IPS DF 4.7 (cell line): ENCODE measurements around the gene NUMBL.
"Not testable (repeated sequence)": the region's sequence is repeated elsewhere in the genome, so short reads cannot be mapped to it uniquely, and the experiment has no call there.

Experiments
- DNase-seq: peaks from one replicate; pipeline ENCODE4 v3.0.0-alpha.2; 2013; ENCODE audit warnings: low spot score; ENCODE audit errors: extremely low read depth

Gene NUMBL

DNA sequence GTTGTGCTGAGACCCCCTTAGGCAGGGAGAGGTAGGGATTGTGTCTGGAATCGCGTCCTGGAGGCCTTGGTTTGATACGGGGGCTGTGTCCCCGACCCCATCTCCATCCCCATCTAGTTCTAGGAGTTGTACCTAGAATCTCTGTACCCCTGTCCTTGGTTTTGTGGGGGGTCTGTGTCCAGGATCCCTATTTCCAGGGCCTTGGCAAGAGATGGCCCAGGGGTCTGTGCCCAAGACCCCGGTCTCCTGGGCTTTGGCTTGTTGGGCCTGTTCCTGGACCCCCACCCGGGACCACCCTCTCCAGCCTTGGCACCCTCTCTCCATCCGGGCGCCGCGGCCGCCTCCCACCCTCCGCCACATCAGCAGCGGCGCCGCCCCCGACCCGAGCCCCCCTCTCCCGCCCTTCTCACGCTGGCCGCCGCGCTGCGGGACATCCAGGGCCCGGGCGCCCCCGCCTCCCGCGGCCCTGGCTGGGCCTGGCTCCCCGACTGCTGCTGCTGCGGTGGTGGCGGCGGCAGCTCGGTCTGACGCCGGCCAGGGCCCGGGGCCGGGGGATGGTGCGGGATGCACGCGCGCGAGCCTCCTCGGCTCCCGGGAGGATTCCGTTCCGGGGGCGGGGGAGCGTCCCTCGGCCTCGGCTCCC lies at the start of gene NUMBL:
Gene NUMBL, minus strand, starts transcription at position 602 of the 643 bp plus-strand sequence. Its CDS starts 168 bp downstream, at position 434.
- DNase-seq: no peak

GRCh38 chr19:40739030-40739839 lies 48.8 kb upstream of the NUMBL start:
- no peak for DNase-seq

GRCh38 chr19:40737102-40737644 lies 46.7 kb upstream of the NUMBL start:
- DNase-seq: no peak

GRCh38 chr19:40736661-40737060 lies 46.2 kb upstream of the NUMBL start:
- no peak for DNase-seq

DNA sequence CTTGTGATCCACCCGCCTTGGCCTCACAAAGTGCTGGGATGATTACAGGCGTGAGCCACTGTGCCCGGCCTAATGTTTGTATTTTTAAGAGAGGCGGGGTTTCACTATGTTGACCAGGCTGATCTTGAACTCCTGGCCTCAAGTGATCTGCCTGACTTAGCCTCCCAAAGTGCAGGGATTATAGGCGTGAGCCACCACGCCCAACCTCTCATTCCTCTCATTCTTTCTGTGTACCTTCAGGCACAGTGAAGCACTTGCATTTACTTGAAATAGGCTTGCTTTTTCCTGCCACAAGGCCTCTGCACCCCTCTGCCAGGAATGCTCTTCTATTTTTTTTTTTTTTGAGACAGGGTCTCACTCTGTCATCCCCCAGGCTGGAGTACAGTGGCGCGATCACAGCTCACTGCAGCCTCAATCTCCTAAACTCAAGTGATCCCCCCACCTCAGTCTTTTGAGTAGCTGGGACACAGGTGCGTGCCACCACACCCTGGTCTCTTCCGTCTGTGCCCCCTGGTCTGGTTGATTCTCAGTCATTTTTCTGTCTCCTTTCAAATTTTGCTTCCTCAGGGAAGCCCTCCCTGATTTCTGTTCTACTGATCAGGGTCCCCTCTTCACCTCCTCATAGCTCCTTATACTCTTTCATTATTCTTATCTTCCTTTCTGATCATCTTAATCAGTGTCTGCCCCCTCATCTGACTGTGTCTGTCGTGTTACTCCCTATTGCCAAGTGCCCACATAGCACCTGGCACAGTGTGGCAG lies 44.7 kb upstream of the NUMBL start:
- DNase-seq: no peak

- DNase-seq: no peak
Observed at GRCh38 chr19:40733149-40733548, 42.7 kb upstream of the NUMBL start.

GRCh38 chr19:40732304-40732703 lies 41.9 kb upstream of the NUMBL start:
- DNase-seq: not testable (repeated sequence)

- DNase-seq: not testable (repeated sequence)
Observed at GRCh38 chr19:40730065-40730464, 39.6 kb upstream of the NUMBL start.

DNA sequence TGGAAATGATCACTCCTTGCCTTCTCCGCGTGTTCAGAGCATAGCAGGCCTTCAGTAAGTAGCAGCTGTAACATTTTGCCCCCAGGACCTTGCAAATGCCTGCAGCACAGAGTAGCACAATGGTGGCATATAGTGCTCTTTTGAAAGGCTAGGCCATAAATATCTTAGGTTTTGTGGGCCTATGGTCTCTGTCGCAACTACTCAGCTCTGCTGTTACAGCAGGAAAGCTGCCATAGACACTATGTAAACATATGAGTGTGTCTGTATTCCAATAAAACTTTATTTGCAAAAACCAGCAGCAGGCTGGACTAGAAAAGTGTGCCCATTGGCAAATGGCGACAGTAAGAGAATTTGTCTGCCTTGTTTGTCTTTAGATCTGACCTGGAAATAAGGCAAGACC lies 35.8 kb upstream of the NUMBL start:
- no peak for DNase-seq

DNA sequence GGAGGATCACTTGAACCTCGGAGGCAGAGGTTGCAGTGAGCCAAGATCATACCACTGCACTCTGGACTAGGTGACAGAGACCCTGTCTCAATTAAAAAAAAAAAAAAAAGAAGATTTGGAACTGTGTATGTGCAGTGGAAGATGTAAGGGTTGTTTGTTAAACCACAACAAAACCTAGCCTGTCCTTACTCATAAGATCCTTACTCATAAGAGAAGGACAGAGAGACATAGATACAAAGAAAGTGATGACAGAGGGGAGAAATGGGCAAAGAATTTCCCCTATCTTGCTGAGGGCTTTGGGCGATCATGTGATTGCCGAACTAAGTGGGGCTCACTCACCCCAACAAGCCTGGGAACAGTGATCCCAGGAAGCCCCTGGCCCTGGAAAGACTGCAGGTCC lies 34.4 kb upstream of the NUMBL start:
- no peak for DNase-seq

DNA sequence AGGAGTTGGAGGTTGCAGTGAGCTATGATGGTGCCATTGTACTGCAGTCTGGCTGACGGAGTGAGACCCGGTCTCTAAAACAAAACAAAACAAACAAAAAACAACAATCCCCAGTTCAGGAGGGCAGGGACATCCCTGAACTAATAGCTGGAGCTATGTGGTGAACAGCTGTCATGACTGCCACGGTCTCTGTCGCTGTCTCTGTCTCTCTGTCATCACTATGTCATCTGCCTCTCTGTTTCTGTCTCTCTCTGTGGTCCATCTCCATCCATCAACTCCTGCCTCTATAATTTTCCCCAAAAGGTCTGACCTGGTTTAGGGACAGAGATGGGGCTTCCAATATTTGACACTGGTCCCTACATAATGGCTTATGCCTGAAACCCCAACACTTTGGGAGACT lies 33.9 kb upstream of the NUMBL start:
- no peak for DNase-seq

DNA sequence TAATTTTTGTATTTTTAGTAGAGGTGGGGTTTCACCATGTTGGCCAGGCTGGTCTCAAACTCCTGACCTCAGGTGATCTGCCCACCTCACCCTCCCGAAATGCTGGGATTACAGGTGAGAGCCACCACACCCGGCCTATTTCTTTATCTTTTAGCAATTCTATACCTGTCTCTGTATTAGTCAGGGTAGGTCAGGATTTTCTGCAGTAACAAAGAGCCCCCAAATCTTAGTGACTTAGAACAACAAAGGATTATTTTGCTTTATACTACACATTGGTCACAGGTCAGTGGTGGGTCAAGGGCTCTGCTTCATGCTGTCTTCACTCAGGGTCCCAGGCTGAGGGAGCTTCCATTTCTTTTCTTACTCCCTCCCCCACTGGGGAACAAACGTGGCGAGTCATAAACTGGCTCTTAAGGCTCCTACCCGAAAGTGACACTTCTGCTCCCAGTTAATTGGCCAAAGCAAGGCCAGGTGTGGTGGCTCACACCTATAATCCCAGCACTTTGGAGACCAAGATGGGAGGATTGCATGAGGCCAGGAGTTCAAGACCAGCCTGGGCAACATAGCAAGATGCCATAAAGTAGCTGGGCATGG lies 33.3 kb upstream of the NUMBL start:
- no peak for DNase-seq

GRCh38 chr19:40721936-40722661 lies 31.6 kb upstream of the NUMBL start:
- no peak for DNase-seq

DNA sequence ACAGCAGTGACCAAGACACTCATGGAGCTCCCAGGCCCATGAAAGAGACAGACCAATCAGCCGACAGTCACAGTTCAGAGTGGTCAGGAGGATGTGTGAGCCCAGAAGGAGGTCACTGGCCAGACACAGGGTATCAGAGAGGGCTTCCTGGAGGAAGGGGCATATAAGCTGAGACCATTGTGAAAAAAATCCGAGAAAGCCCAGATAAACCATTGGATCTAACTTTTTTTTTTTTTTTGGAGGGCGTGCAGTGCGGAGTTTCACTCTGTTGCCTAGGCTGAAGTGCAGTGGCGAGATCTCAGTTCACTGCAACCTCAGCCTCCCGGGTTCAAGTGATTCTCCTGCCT lies 30.7 kb upstream of the NUMBL start:
- DNase-seq: no peak

DNA sequence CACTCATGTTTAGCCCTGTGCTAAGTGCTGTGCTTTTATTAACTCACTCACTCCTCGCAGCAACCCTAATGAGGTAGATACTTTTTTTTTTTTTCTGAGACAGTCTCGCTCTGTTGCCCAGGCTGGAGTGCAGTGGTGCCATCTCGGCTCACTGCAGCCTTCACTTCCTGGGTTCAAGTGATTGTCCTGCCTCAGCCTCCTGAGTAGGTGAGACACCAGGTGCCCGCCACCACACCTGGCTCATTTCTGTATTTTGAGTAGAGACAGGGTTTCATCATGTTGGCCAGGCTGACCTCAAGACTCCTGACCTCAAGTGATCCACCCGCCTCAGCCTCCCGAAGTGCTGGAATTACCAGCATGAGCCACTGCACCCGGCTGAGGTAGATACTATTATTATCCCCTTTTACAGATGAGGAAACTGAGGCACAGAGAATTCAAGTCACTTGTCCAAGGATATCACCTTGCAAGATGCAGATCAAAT lies 29.0 kb upstream of the NUMBL start:
- DNase-seq: no peak

DNA sequence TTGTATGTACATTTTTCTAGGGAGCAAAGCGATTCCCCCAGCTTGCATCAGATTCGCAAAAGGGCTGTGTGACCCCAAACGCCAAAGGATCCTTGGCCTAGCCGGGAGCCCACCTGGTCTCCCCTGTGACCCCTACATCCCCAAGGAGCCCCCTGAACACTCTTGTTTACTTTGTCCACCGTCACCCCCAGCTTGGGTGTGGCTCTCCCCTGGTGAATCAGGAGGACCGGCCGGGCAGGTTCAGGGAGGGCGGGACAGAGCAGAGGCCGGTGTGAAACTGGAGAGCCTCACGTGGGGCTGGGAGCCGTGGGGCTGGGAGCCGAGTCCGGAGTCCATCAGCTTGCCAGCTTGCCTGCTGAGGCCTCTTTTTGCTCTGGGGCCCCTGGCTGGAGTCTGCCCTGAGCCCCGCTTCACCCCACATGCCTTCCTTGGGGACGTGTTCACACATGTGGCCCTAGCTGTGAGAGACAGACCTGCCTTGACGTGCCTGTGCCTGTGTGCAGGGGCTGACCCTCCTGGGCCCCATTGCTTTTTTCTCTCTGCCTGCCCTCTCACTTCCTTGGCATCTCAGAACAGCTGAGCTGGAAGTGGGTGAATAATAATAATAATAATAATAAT lies 28.4 kb upstream of the NUMBL start:
- DNase-seq: no peak

DNA sequence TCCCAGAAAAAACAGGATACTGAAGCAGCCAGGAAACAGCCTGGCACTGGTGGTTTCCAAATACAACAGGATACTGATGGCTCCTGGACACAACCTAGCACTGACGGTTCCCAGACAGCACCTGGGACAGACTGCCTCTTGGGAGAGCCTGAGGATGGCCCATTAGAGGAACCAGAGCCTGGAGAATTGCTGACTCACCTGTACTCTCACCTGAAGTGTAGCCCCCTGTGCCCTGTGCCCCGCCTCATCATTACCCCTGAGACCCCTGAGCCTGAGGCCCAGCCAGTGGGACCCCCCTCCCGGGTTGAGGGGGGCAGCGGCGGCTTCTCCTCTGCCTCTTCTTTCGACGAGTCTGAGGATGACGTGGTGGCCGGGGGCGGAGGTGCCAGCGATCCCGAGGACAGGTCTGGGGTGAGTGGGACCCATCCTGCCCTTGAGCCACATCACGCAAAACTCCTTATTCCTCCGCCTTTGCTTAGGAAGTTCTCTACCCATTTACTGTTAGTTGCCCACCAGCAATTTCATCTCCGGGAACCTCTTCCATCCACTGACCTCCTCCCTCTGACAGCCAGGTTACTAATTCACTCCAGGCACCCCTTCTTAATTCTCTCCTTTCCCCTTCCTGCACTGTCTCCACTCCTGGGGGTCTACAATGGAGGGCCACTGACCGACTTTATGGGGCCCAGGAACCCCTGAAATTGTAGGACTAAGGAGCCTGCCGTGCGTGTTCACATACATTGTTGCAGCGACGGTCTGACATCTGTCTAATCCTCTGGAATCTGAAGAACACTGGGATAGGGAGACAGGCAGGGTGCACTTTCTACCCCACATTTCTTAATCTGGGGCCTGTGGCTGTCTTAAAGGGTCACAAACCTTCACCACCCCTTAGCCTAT lies 27.7 kb upstream of the NUMBL start:
- DNase-seq: no peak

DNA sequence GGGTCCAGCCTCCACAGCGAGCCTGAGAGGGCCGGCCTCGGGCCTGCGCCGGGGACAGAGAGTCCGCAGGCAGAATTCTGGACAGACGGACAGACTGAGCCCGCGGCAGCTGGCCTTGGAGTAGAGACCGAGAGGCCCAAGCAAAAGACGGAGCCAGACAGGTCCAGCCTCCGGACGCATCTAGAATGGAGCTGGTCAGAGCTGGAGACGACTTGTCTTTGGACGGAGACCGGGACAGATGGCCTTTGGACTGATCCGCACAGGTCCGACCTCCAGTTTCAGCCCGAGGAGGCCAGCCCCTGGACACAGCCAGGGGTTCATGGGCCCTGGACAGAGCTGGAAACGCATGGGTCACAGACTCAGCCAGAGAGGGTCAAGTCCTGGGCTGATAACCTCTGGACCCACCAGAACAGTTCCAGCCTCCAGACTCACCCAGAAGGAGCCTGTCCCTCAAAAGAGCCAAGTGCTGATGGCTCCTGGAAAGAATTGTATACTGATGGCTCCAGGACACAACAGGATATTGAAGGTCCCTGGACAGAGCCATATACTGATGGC lies 27.0 kb upstream of the NUMBL start:
- DNase-seq: no peak
